ENCODE measurements around the gene CLEC4D. TPM values are rescaled to one million over a fixed set of nuclear protein-coding genes. Genes with fewer than 3 reads are reported as not detected.

The CLEC4D gene
- total RNA-seq, 1 experiment from 2014 or later: not detected

DNA sequence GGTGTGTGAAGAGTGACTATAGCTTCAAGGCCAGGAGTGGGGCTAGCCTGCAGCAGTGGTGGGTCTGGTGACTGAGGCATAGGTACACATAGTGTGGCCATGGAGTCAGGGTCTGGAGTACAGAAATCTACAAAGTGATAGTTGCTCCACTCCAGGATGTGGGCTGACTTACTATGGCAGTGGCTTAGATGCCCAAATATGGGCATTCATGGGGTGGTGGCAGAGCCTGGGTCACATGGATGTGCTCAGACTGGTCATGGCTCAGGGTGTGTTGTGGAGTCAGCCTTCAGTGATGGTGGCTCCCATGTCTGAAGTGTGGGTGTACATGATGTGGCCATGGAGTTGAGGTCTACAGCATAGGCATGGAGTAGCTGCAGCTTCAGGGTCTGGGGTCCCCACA lies 30.2 kb upstream of the CLEC4D start:
- H3K9ac ChIP-seq (ENCODE audit: low read length): no peak overlapping the region
- H4K20me1 ChIP-seq (ENCODE audit: insufficient read depth): no peaks in the 10 kb centered on the region
- TF ChIP-seq ZNF274 (IDR thresholded peaks at IDR 0.05; ENCODE audit: low read depth, low read length): no peak
- TF ChIP-seq ZFX (IDR thresholded peaks at IDR 0.05): no peak
- no peak for TF ChIP-seq EZH2phosphoT487 (IDR thresholded peaks at IDR 0.05; ENCODE audit: borderline replicate concordance)
- no peak for TF ChIP-seq SRF (IDR thresholded peaks at IDR 0.05; ENCODE audit: low read depth)
- TF ChIP-seq EZH2 (IDR thresholded peaks at IDR 0.05): no peak
- no peak for TF ChIP-seq ATF3 (IDR thresholded peaks at IDR 0.05)
- TF ChIP-seq, protein P1, sequence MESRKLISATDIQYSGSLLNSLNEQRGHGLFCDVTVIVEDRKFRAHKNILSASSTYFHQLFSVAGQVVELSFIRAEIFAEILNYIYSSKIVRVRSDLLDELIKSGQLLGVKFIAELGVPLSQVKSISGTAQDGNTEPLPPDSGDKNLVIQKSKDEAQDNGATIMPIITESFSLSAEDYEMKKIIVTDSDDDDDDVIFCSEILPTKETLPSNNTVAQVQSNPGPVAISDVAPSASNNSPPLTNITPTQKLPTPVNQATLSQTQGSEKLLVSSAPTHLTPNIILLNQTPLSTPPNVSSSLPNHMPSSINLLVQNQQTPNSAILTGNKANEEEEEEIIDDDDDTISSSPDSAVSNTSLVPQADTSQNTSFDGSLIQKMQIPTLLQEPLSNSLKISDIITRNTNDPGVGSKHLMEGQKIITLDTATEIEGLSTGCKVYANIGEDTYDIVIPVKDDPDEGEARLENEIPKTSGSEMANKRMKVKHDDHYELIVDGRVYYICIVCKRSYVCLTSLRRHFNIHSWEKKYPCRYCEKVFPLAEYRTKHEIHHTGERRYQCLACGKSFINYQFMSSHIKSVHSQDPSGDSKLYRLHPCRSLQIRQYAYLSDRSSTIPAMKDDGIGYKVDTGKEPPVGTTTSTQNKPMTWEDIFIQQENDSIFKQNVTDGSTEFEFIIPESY (IDR thresholded peaks at IDR 0.05; ENCODE audit: extremely low read depth, insufficient replicate concordance, low read length): no peak
- no peak for TF ChIP-seq FOSL1 (IDR thresholded peaks at IDR 0.05; ENCODE audit: low read depth)
- TF ChIP-seq ELF1 (IDR thresholded peaks at IDR 0.05; ENCODE audit: borderline replicate concordance, low read depth): no peak
- no peak for TF ChIP-seq POLR2AphosphoS5 (IDR thresholded peaks at IDR 0.05; ENCODE audit: low read depth, low read length)
- no peak for TF ChIP-seq TCF7L2 (IDR thresholded peaks at IDR 0.05; ENCODE audit: borderline replicate concordance, extremely low read depth, insufficient read depth, insufficient read length)
- no peak for TF ChIP-seq REST (IDR thresholded peaks at IDR 0.05; ENCODE audit: low read depth)
- no peak for TF ChIP-seq YY1 (IDR thresholded peaks at IDR 0.05; ENCODE audit: extremely low read depth, insufficient replicate concordance, low read depth, low read length)
- no peak overlapping the region for H3K27ac ChIP-seq (ENCODE audit: low read depth, low read length)
- H3K79me2 ChIP-seq (ENCODE audit: insufficient read depth, low read length): no peaks in the 10 kb centered on the region
- ChIA-PET CTCF (no interaction called here), RAD21 (ENCODE audit: low non-redundant PET in 1 of 2, low total read pairs in 2 of 2, uncharacterized antibody in 2 of 2, unreplicated experiment in 2 of 2) (no interaction called here), POLR2A (no interaction called here)
- BruUV-seq (replicated peaks): no TSS peak
- H3K36me3 ChIP-seq (ENCODE audit: control insufficient read depth in 1 of 2, insufficient read depth in 2 of 2, low read length in 2 of 2): no peaks in the 10 kb centered on the region
- no peaks in the 10 kb centered on the region for H3K9me2 ChIP-seq (ENCODE audit: insufficient read depth)
- no peak for DNase-seq (ENCODE audit: low read depth, low spot score)
- H3K27me3 ChIP-seq (ENCODE audit: insufficient read depth, low read length): peaks cover 15% of the 10 kb centered on the region; the same call in 1 of the 2 replicates
- H3K4me2 ChIP-seq (ENCODE audit: low read length): no peak overlapping the region
- H2AFZ ChIP-seq (ENCODE audit: low read depth, low read length, poor library complexity, severe bottlenecking): no peak overlapping the region
- H3K4me3 ChIP-seq (replicated peaks in 1 of 2; ENCODE audit: low read depth in 1 of 2, low read length in 2 of 2): no peak overlapping the region
- H3K4me1 ChIP-seq (ENCODE audit: control insufficient read depth in 1 of 2, insufficient read depth in 2 of 2, low read length in 2 of 2): no peaks in the 10 kb centered on the region
- intact Hi-C loops (cut with micrococcal nuclease): no loop called here
- H3K9me3 ChIP-seq (ENCODE audit: control insufficient read depth in 1 of 2, insufficient read depth in 1 of 2, low read depth in 1 of 2, low read length in 2 of 2): no peaks in the 10 kb centered on the region
- no peak for ATAC-seq

Measured in HCT116 (cell line).